GM21360 (cell line): ENCODE results near the gene DENR.
"Not testable (repeated sequence)": the region's sequence is repeated elsewhere in the genome, so short reads cannot be mapped to it uniquely, and the experiment has no call there.

Source experiments
- ATAC-seq: cut with Tn5 transposase; IDR thresholded peaks from one replicate; pipeline ENCODE4 v1.9.1; 2021; ENCODE audit warnings: mild to moderate bottlenecking, moderate library complexity; ENCODE audit not compliant: unreplicated experiment

DENR gene

GRCh38 chr12:122738571-122738970, 14.1 kb upstream of the DENR start:
- no peak for ATAC-seq

DNA sequence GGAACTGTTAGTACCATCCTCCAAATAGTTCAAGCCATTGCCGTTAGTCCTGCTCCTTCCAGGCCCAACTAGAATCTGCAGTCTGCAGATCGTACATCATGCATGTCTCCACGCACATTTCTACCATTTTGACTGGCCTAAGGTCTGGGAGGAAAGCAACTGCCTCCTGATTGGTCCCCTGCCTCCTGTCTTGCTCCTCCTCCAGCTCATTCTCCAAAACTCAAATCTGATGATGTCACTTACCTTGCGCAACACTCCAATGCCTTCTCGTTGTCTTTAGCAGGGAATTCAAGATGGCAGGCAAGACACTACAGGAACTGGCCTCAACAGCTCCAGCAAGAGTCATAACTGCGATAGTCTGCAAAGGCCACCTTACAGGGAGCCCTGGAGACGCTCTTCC, 12.3 kb upstream of the DENR start:
- no peak for ATAC-seq

DNA sequence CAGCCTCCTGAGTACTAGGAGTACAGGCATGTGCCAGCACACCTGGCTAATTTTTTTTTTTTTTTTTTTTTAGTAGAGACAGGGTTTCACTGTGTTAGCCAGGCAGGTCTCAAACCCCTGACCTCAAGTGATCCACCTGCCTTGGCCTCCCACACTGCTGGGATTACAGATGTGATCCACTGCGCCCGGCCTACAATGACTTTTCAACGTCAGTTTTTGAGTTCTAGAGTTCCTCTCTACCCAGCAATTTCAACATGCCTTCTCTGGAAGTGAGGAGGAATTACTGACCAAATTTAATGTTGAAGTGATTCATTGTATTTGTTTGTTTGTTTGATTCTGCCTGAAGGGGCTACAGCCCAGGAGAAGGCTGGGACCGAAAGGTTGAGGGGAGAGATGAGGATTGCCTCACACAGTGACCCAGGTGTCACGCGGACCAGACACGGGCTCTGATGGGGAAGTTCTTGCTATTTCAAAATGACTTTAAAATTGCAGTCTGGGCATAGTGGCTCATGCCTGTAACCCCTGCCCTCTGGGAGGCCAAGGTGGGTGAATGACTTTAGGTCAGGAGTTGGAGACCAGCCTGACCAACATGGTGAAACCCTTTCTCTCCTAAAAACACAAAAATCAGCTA, 8.6 kb upstream of the DENR start:
- no peak for ATAC-seq

- no peak for ATAC-seq
Observed at GRCh38 chr12:122747224-122748135, 5.1 kb upstream of the DENR start.

- no peak for ATAC-seq
Observed at GRCh38 chr12:122749569-122750332, 2.9 kb upstream of the DENR start.

- ATAC-seq, result not testable (repeated sequence)
Observed at GRCh38 chr12:122750781-122751515, 1.7 kb upstream of the DENR start.

- no peak for ATAC-seq
Observed at GRCh38 chr12:122753319-122753650, 661 bp downstream of the DENR start.

- no peak for ATAC-seq
Observed at GRCh38 chr12:122754790-122755189, 2.2 kb downstream of the DENR start.

DNA sequence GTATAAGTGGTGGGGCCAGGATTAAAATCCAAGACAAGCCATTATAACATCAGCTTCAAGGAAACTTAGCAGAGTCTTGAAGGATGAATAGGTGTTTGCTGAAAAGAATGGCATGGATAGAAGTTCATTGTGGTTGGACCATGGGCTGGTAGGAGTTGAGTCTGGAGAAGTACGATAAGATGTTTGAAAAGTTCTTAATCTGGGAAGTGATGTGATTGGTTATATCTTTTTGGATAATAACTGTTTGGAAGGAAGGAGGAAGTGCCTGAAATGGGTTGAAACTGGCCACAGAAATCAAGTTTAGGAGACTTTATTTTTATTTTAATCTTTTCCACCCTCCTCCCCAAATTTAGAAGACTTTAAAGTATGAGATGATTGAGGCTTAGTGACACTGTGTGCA, 4.9 kb downstream of the DENR start:
- ATAC-seq, result no peak

- no peak for ATAC-seq
Observed at GRCh38 chr12:122785503-122785902, 32.9 kb downstream of the DENR start.

GRCh38 chr12:122788387-122788786, 35.8 kb downstream of the DENR start:
- ATAC-seq, result no peak

GRCh38 chr12:122789637-122790036, 37.0 kb downstream of the DENR start:
- no peak for ATAC-seq

DNA sequence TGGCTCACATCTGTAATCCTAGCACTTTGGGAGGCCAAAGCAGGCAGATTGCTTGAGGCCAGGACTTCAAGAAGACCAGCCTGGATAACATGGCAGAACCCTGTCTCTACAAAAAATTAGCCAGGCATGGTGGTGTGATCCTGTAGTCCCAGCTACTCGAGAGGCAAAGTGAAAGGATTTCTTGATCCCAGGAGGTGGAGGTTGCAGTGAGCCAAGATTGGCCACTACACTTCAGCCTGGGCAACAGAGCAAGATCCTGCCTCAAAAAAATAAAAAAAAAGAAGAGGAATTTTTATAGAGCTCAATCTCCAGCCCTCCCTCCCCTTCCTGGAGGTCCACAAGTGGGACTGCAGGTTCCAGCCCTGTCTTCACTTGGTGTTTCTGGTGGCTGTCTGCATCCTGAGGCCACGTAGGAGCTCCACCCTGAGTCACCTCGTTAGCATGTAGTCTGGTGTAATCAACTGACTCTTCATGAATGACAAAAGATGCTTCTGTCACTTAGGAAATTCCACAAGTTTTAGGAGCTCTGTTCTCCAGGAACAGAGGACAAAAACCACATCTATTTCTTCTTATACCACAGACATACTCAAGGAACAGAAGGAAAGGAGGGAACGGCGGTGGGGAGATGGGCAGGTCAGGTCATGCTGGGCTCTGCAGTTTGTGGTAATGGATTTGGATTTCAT, 37.9 kb downstream of the DENR start:
- no peak for ATAC-seq

- ATAC-seq, result no peak
Observed at GRCh38 chr12:122793685-122794106, 41.1 kb downstream of the DENR start.

DNA sequence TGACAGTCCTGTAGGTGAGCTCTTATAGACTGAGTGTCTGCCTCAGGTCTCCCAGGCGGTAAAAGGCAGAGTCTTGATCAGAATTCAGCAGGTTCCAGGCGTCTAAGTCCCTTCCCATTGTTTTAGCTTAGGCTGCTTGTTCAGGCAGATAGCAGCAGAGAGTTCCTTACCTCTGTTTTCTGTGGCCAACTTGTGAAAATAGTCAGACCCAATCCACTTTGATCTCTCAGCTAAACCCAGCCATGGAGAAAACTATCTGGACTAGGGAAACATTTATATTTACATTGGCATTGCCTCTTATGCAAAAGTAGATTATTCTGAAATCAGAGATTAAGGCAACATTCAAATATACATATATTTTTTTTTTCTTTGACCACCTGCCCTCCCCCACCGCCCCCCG, 43.2 kb downstream of the DENR start:
- ATAC-seq, result no peak

GRCh38 chr12:122799641-122800243, 47.1 kb downstream of the DENR start:
- ATAC-seq, result no peak

GRCh38 chr12:122803937-122804336, 51.3 kb downstream of the DENR start:
- ATAC-seq, result no peak

DNA sequence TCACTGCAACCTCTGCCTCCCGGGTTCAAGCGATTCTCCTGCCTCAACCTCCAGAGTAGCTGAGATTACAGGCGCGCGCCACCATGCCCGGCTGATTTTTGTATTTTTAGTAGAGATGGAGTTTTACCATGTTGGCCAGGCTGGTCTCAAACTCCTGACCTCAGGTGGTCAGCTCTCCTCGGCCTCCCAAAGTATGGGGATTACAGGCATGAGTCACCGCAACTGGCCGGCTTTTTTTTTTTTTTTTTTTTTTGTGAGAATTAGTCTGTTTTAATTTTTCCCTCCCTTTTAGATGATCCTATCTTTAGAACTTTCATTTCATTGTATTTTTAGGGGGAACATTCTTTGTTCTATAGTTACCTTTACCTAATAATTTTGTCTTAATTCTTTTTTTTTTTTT, 52.3 kb downstream of the DENR start:
- ATAC-seq, result not testable (repeated sequence)

DNA sequence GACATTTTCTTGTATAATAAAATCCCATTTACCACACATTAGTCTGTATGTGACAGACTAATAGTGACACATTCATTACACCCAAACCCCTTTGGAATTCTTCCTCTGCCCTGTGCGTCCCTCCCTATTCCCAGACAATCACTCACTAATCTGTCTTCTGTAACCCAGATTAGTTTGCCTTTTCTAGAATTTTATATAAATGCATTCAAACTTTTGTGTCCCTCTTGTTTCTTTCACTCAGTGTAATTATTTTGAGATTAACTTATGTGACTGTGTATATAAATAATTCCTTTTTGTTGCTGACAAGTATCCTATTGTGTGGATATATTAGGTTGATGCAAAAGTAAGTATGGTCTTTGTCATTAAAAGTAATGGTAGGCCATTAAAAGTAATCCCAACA, 55.0 kb downstream of the DENR start:
- ATAC-seq, result no peak

- no peak for ATAC-seq
Observed at GRCh38 chr12:122811777-122812176, 59.2 kb downstream of the DENR start.
